ENCODE results near the gene CCT3. TPM values are rescaled to one million over a fixed set of nuclear protein-coding genes. Genes with fewer than 3 reads are reported as not detected.

CCT3 gene
- total RNA-seq, 1 donor from 2014 or later, result 360 TPM

- no peaks in the 10 kb centered on the region for H3K79me2 ChIP-seq (ENCODE audit: insufficient read depth, low read length)
- H2AFZ ChIP-seq (ENCODE audit: low read depth, low read length), result no peak overlapping the region
- H3K4me2 ChIP-seq (ENCODE audit: low read length), result no peak overlapping the region
- peaks cover 2% of the 10 kb centered on the region for H3K27me3 ChIP-seq (ENCODE audit: insufficient read depth, low read length)
- no peaks in the 10 kb centered on the region for H3K9me3 Mint-ChIP-seq (ENCODE audit: unreplicated experiment)
- H3K36me3 Mint-ChIP-seq (ENCODE audit: low read depth, unreplicated experiment), result no peaks in the 10 kb centered on the region
- H4K20me1 ChIP-seq (ENCODE audit: insufficient read depth, low read length), result no peaks in the 10 kb centered on the region
- no peak overlapping the region for H3K27ac Mint-ChIP-seq (ENCODE audit: unreplicated experiment)
- FAIRE-seq (no peak), DNase-seq (ENCODE audit: low read depth) (no peak)
- H3K9ac ChIP-seq (ENCODE audit: low read length), result no peak overlapping the region
- H3K9me3 ChIP-seq (ENCODE audit: insufficient read depth, low read depth, low read length), result no peaks in the 10 kb centered on the region
- H3K4me1 Mint-ChIP-seq (ENCODE audit: low read depth, unreplicated experiment), result peaks cover 3% of the 10 kb centered on the region
- TF ChIP-seq CTCF (IDR thresholded peaks at IDR 0.05; ENCODE audit: insufficient read depth, low read depth, low read length) (no peak), EZH2 (IDR thresholded peaks at IDR 0.05; ENCODE audit: insufficient read depth, low read length) (no peak)
- no peak overlapping the region for H3K4me3 ChIP-seq (ENCODE audit: insufficient read depth, low read depth, low read length)
- no peak overlapping the region for H3K4me3 Mint-ChIP-seq (ENCODE audit: unreplicated experiment)
- no peak overlapping the region for H3K27ac ChIP-seq (ENCODE audit: low read depth, low read length)
- H3K36me3 ChIP-seq (ENCODE audit: insufficient read depth, low read length), result no peaks in the 10 kb centered on the region
- H3K4me1 ChIP-seq (ENCODE audit: insufficient read depth, low read length), result no peaks in the 10 kb centered on the region
- H3K27me3 Mint-ChIP-seq (ENCODE audit: low read depth, unreplicated experiment), result peaks cover 15% of the 10 kb centered on the region
Measured at GRCh38 chr1:156378557-156378956, 40.5 kb upstream of the CCT3 start.

- Mint-ChIP-seq H3K4me1 (ENCODE audit: low read depth, unreplicated experiment) (peaks cover 3% of the 10 kb centered on the region), H3K27ac (ENCODE audit: unreplicated experiment) (no peak overlapping the region), H3K27me3 (ENCODE audit: low read depth, unreplicated experiment) (peaks cover 23% of the 10 kb centered on the region), H3K36me3 (ENCODE audit: low read depth, unreplicated experiment) (no peaks in the 10 kb centered on the region), H3K4me3 (ENCODE audit: unreplicated experiment) (no peak overlapping the region), H3K9me3 (ENCODE audit: unreplicated experiment) (no peaks in the 10 kb centered on the region)
- Histone ChIP-seq H3K79me2 (ENCODE audit: insufficient read depth, low read length) (no peaks in the 10 kb centered on the region), H4K20me1 (ENCODE audit: insufficient read depth, low read length) (no peaks in the 10 kb centered on the region), H3K36me3 (ENCODE audit: insufficient read depth, low read length) (no peaks in the 10 kb centered on the region), H3K27ac (ENCODE audit: low read depth, low read length) (no peak overlapping the region), H3K4me3 (ENCODE audit: insufficient read depth, low read depth, low read length) (no peak overlapping the region), H3K4me1 (ENCODE audit: insufficient read depth, low read length) (no peaks in the 10 kb centered on the region), H3K4me2 (ENCODE audit: low read length) (no peak overlapping the region), H3K9ac (ENCODE audit: low read length) (no peak overlapping the region), H3K9me3 (ENCODE audit: insufficient read depth, low read depth, low read length) (no peaks in the 10 kb centered on the region), H3K27me3 (ENCODE audit: insufficient read depth, low read length) (peaks cover 5% of the 10 kb centered on the region), H2AFZ (ENCODE audit: low read depth, low read length) (no peak overlapping the region)
- TF ChIP-seq CTCF (IDR thresholded peaks at IDR 0.05; ENCODE audit: insufficient read depth, low read depth, low read length) (no peak), EZH2 (IDR thresholded peaks at IDR 0.05; ENCODE audit: insufficient read depth, low read length) (no peak)
- FAIRE-seq, result no peak
- DNase-seq (ENCODE audit: low read depth), result no peak
Measured at GRCh38 chr1:156376958-156377919, 39.1 kb upstream of the CCT3 start.

- H4K20me1 ChIP-seq (ENCODE audit: insufficient read depth, low read length), result no peaks in the 10 kb centered on the region
- no peak for TF ChIP-seq EZH2 (IDR thresholded peaks at IDR 0.05; ENCODE audit: insufficient read depth, low read length)
- no peak for TF ChIP-seq CTCF (IDR thresholded peaks at IDR 0.05; ENCODE audit: insufficient read depth, low read depth, low read length)
- H3K9ac ChIP-seq (ENCODE audit: low read length), result no peak overlapping the region
- H3K4me3 Mint-ChIP-seq (ENCODE audit: unreplicated experiment), result no peak overlapping the region
- no peak overlapping the region for H3K27ac Mint-ChIP-seq (ENCODE audit: unreplicated experiment)
- no peaks in the 10 kb centered on the region for H3K9me3 ChIP-seq (ENCODE audit: insufficient read depth, low read depth, low read length)
- H3K4me2 ChIP-seq (ENCODE audit: low read length), result no peak overlapping the region
- H3K79me2 ChIP-seq (ENCODE audit: insufficient read depth, low read length), result no peaks in the 10 kb centered on the region
- H3K27ac ChIP-seq (ENCODE audit: low read depth, low read length), result no peak overlapping the region
- peaks cover 5% of the 10 kb centered on the region for H3K27me3 ChIP-seq (ENCODE audit: insufficient read depth, low read length)
- no peaks in the 10 kb centered on the region for H3K4me1 ChIP-seq (ENCODE audit: insufficient read depth, low read length)
- FAIRE-seq (no peak), DNase-seq (ENCODE audit: low read depth) (no peak)
- no peak overlapping the region for H3K4me3 ChIP-seq (ENCODE audit: insufficient read depth, low read depth, low read length)
- no peak overlapping the region for H2AFZ ChIP-seq (ENCODE audit: low read depth, low read length)
- H3K36me3 Mint-ChIP-seq (ENCODE audit: low read depth, unreplicated experiment), result no peaks in the 10 kb centered on the region
- no peaks in the 10 kb centered on the region for H3K9me3 Mint-ChIP-seq (ENCODE audit: unreplicated experiment)
- no peaks in the 10 kb centered on the region for H3K36me3 ChIP-seq (ENCODE audit: insufficient read depth, low read length)
- H3K4me1 Mint-ChIP-seq (ENCODE audit: low read depth, unreplicated experiment), result peaks cover 8% of the 10 kb centered on the region
- H3K27me3 Mint-ChIP-seq (ENCODE audit: low read depth, unreplicated experiment), result peaks cover 22% of the 10 kb centered on the region
Measured at GRCh38 chr1:156376146-156376545, 38.1 kb upstream of the CCT3 start.

All from astrocyte (in vitro differentiated cells and primary cell).